ENCODE data around the gene ADAMTS10.

DNA sequence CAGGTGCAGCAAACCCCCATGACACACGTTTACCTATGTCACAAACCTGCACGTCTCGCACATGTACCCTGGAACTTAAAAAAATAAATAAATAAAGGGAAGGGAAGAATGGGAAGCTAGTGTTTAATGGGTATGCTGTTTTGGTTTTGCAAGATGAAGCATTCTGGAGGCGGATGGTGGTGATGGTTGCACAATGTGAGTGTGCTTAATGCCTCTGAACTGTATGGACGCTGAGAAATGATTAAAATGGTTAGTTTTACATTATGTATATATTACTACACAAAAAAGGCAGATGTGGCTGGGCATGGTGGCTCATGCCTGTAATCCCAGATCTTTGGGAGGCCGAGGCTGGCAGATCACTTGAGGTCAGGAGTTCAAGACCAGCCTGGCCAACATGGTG, 37.7 kb upstream of the ADAMTS10 start:
- TF ChIP-seq, protein P1, sequence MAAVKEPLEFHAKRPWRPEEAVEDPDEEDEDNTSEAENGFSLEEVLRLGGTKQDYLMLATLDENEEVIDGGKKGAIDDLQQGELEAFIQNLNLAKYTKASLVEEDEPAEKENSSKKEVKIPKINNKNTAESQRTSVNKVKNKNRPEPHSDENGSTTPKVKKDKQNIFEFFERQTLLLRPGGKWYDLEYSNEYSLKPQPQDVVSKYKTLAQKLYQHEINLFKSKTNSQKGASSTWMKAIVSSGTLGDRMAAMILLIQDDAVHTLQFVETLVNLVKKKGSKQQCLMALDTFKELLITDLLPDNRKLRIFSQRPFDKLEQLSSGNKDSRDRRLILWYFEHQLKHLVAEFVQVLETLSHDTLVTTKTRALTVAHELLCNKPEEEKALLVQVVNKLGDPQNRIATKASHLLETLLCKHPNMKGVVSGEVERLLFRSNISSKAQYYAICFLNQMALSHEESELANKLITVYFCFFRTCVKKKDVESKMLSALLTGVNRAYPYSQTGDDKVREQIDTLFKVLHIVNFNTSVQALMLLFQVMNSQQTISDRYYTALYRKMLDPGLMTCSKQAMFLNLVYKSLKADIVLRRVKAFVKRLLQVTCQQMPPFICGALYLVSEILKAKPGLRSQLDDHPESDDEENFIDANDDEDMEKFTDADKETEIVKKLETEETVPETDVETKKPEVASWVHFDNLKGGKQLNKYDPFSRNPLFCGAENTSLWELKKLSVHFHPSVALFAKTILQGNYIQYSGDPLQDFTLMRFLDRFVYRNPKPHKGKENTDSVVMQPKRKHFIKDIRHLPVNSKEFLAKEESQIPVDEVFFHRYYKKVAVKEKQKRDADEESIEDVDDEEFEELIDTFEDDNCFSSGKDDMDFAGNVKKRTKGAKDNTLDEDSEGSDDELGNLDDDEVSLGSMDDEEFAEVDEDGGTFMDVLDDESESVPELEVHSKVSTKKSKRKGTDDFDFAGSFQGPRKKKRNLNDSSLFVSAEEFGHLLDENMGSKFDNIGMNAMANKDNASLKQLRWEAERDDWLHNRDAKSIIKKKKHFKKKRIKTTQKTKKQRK (IDR thresholded peaks at IDR 0.05; ENCODE audit: low read length) = no peak
- TF ChIP-seq ZFP41 (CRISPR knock-in tag; IDR thresholded peaks at IDR 0.05; ENCODE audit: borderline replicate concordance) (no peak), PLRG1 (conservative IDR thresholded peaks at IDR 0.05) (no peak), KLF9 (CRISPR knock-in tag; IDR thresholded peaks at IDR 0.05; ENCODE audit: low read depth) (no peak), SMAD9 (CRISPR knock-in tag; IDR thresholded peaks at IDR 0.05) (no peak), SIN3A (IDR thresholded peaks at IDR 0.05; ENCODE audit: borderline replicate concordance, low read depth, low read length) (no peak), DNMT3B (CRISPR knock-in tag; conservative IDR thresholded peaks at IDR 0.05) (no peak), RFX3 (CRISPR knock-in tag; IDR thresholded peaks at IDR 0.05) (no peak), POLR2AphosphoS5 (IDR thresholded peaks at IDR 0.05; ENCODE audit: low read depth, low read length) (no peak)
- TF ChIP-seq, protein P2, sequence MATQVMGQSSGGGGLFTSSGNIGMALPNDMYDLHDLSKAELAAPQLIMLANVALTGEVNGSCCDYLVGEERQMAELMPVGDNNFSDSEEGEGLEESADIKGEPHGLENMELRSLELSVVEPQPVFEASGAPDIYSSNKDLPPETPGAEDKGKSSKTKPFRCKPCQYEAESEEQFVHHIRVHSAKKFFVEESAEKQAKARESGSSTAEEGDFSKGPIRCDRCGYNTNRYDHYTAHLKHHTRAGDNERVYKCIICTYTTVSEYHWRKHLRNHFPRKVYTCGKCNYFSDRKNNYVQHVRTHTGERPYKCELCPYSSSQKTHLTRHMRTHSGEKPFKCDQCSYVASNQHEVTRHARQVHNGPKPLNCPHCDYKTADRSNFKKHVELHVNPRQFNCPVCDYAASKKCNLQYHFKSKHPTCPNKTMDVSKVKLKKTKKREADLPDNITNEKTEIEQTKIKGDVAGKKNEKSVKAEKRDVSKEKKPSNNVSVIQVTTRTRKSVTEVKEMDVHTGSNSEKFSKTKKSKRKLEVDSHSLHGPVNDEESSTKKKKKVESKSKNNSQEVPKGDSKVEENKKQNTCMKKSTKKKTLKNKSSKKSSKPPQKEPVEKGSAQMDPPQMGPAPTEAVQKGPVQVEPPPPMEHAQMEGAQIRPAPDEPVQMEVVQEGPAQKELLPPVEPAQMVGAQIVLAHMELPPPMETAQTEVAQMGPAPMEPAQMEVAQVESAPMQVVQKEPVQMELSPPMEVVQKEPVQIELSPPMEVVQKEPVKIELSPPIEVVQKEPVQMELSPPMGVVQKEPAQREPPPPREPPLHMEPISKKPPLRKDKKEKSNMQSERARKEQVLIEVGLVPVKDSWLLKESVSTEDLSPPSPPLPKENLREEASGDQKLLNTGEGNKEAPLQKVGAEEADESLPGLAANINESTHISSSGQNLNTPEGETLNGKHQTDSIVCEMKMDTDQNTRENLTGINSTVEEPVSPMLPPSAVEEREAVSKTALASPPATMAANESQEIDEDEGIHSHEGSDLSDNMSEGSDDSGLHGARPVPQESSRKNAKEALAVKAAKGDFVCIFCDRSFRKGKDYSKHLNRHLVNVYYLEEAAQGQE (IDR thresholded peaks at IDR 0.05; ENCODE audit: borderline replicate concordance in 1 of 2, low read depth in 1 of 2, low read length in 2 of 2) = no peak
- TF ChIP-seq, protein P3, sequence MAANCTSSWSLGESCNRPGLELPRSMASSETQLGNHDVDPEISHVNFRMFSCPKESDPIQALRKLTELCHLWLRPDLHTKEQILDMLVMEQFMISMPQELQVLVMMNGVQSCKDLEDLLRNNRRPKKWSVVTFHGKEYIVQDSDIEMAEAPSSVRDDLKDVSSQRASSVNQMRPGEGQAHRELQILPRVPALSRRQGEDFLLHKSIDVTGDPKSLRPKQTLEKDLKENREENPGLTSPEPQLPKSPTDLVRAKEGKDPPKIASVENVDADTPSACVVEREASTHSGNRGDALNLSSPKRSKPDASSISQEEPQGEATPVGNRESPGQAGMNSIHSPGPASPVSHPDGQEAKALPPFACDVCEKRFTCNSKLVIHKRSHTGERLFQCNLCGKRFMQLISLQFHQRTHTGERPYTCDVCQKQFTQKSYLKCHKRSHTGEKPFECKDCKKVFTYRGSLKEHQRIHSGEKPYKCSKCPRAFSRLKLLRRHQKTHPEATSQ (CRISPR knock-in tag; IDR thresholded peaks at IDR 0.05; ENCODE audit: borderline replicate concordance) = no peak
- TF ChIP-seq, protein P4, sequence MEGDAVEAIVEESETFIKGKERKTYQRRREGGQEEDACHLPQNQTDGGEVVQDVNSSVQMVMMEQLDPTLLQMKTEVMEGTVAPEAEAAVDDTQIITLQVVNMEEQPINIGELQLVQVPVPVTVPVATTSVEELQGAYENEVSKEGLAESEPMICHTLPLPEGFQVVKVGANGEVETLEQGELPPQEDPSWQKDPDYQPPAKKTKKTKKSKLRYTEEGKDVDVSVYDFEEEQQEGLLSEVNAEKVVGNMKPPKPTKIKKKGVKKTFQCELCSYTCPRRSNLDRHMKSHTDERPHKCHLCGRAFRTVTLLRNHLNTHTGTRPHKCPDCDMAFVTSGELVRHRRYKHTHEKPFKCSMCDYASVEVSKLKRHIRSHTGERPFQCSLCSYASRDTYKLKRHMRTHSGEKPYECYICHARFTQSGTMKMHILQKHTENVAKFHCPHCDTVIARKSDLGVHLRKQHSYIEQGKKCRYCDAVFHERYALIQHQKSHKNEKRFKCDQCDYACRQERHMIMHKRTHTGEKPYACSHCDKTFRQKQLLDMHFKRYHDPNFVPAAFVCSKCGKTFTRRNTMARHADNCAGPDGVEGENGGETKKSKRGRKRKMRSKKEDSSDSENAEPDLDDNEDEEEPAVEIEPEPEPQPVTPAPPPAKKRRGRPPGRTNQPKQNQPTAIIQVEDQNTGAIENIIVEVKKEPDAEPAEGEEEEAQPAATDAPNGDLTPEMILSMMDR (CRISPR knock-in tag; IDR thresholded peaks at IDR 0.05) = no peak

Data from HepG2 (cell line).